ENCODE measurements around the gene TM9SF1. TPM values are rescaled to one million over a fixed set of nuclear protein-coding genes. Genes with fewer than 3 reads are reported as not detected.

TM9SF1 gene
- total and polyA plus RNA-seq, 12 donors: 10.8 to 36.4 (median 18.7) TPM

- no peak for ATAC-seq
- Histone ChIP-seq H3K9me3 (no peaks in the 10 kb centered on the region), H3K4me1 (peaks cover 9 to 25% (median 19%) of the 10 kb centered on the region in 9 donors), H3K27me3 (no peaks in the 10 kb centered on the region), H3K4me3 (no peak overlapping the region), H3K27ac (no peak overlapping the region), H3K36me3 (peaks cover 0 to 76% (median 64%) of the 10 kb centered on the region in 9 donors)
- intact Hi-C loops (cut with DNase I): no loop called here
- 89% methylated on average over 9 of the region's 9 CpGs for WGBS, 2 donors
- no peak for DNase-seq
- TF ChIP-seq CTCF (IDR thresholded peaks at IDR 0.05): no peak
These were observed 44.2 kb downstream of the TM9SF1 start for GRCh38 chr14:24150993-24151392.

GRCh38 chr14:24150567-24150966 lies 44.7 kb downstream of the TM9SF1 start:
- peaks cover 0 to 71% (median 60%) of the 10 kb centered on the region in 9 donors for H3K36me3 ChIP-seq
- 93 to 94% methylated on average over 9 of the region's 9 CpGs for WGBS, 2 donors
- H3K4me1 ChIP-seq: peaks cover 12 to 30% (median 23%) of the 10 kb centered on the region in 9 donors
- TF ChIP-seq CTCF (IDR thresholded peaks at IDR 0.05): no peak
- DNase-seq: no peak
- no peak overlapping the region for H3K27ac ChIP-seq
- intact Hi-C loops (cut with DNase I): no loop called here
- no peak overlapping the region for H3K4me3 ChIP-seq
- H3K9me3 ChIP-seq: no peaks in the 10 kb centered on the region
- no peaks in the 10 kb centered on the region for H3K27me3 ChIP-seq
- ATAC-seq: no peak

GRCh38 chr14:24150061-24150460 lies 45.2 kb downstream of the TM9SF1 start:
- Histone ChIP-seq H3K27ac (no peak overlapping the region), H3K9me3 (no peaks in the 10 kb centered on the region), H3K27me3 (no peaks in the 10 kb centered on the region), H3K4me3 (no peak overlapping the region), H3K4me1 (peaks cover 15 to 35% (median 27%) of the 10 kb centered on the region in 9 donors), H3K36me3 (peaks cover 0 to 70% (median 55%) of the 10 kb centered on the region in 9 donors)
- ATAC-seq (no peak), DNase-seq (no peak)
- intact Hi-C loops (cut with DNase I): no loop called here
- TF ChIP-seq CTCF (IDR thresholded peaks at IDR 0.05): no peak
- WGBS, 2 donors: 88 to 93% methylated on average over 9 of the region's 9 CpGs

- H3K27ac ChIP-seq: no peak overlapping the region
- no peaks in the 10 kb centered on the region for H3K9me3 ChIP-seq
- peaks cover 15 to 40% (median 27%) of the 10 kb centered on the region in 9 donors for H3K4me1 ChIP-seq
- WGBS, 2 donors: 94 to 97% methylated on average over 3 of the region's 3 CpGs
- no peaks in the 10 kb centered on the region for H3K27me3 ChIP-seq
- no peak for ATAC-seq
- intact Hi-C loops (cut with DNase I): loop anchor here in 3 of 10 donors (5.0 to 10.0 kb wide), 2 partner anchors 37 to 845 kb away; partner anchors contain the start of genes DCAF11 (in 2 of the 3), NRL (in 2 of the 3), BCL2L2 (in 1 of the 3) and PPP1R3E (in 1 of the 3)
- TF ChIP-seq CTCF (IDR thresholded peaks at IDR 0.05): no peak
- peaks cover 0 to 70% (median 48%) of the 10 kb centered on the region in 9 donors for H3K36me3 ChIP-seq
- no peak for DNase-seq
- H3K4me3 ChIP-seq: peak overlapping the region in 1 of 10 donors; percentile 75
These were observed 45.8 kb downstream of the TM9SF1 start for GRCh38 chr14:24149302-24149969.
